GM21447 (cell line): ENCODE measurements around the gene PARP4.
"Not testable (repeated sequence)": the region's sequence is repeated elsewhere in the genome, so short reads cannot be mapped to it uniquely, and the experiment has no call there.

Experiments used
- ATAC-seq: cut with Tn5 transposase; IDR thresholded peaks from one replicate; pipeline ENCODE4 v1.9.1; 2021; ENCODE audit not compliant: unreplicated experiment

The PARP4 gene

DNA sequence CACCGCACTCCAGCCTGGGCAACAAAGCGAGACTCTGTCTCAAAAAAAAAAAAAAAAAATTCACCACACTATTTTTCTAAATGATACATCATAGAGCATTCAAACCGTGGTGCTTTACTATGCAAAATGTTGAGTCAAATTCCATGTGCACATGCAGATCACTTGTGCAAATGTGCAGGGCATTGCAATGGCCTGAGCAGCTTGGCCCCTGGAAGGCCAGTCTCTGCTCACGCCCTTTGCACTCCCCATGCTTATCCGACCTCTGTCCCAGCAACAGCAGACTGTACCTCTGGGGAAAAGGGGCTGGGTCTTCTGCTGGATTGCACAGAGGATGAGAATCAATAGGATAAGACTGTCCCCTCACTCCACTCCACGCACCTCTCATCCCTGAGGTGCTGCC is 58.5 kb downstream of the PARP4 start:
- no peak for ATAC-seq

DNA sequence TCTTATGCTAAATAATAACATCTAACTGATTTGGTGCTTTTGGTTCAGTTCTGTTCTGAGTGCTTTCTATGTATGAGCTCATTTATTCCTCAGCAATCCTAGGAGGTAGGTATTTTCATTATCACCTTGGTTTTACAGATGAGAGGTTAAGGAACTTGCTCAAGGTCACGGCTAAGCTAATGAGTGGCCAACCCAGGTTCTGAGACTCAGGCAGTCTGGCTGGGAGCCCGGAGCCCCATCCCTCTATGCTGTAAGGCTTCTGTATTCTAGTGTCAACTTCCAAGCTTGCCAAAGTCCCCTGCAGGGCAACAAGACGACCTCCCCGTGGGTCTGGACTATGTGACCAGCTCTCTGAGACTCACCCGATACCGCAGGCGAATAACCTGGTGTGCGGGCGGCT is 60.5 kb downstream of the PARP4 start:
- ATAC-seq, result no peak

DNA sequence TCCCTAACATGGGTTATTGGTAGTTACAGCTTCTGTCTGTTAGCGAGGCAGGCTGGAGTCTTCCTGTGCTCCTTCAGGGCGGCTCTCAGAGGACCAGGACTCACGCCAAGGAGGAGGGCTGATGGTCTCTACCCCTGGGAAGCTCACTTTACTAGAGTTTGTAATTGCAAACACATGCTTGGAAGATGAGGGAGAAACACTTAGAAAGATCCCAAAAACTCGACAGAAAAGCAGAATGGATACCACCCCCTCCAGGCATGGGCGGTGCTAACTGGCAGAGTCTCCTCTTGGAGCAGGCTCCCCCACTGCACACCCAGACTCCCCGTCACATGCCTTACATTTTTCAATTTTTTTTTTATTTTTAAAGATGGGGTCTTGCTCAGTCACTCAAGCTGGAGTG is 62.0 kb downstream of the PARP4 start:
- no peak for ATAC-seq

DNA sequence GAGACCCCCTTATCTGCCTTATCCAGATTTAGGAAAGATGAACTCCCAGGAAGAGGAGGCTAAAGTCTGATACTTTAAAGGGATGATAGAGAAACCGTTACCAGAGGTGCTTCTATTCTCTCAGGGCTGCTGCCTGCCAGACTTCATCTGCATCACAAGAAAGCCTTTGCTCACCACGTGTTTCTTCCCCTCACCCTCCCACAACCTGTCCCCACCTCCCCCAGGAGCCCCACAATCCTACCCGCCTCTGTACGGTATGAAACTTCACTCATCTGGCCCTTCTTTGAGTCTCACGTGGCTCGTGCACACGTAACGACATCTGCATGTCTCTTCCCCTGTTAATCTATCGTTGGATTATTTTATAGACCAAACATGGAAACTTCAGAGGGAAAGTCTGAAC is 67.7 kb downstream of the PARP4 start:
- not testable (repeated sequence) for ATAC-seq

DNA sequence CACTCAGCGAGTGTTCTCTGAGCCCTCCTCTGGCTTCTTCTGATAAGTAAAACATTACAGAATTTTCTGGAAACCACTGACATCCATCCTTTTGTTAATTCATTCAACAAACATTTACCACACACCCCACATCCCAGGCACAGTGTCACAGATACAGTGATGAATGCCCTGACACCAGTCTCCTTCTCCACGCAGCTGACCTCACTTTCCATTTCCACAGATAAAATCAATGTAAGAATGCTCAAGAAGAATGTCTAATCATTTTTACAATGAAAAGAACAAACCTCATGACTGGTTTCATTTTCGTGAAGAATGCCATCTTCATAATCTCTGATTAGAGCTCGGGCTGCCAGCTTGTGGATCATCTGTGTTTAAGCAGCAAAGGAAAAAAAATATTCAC is 69.2 kb downstream of the PARP4 start:
- ATAC-seq, result no peak

DNA sequence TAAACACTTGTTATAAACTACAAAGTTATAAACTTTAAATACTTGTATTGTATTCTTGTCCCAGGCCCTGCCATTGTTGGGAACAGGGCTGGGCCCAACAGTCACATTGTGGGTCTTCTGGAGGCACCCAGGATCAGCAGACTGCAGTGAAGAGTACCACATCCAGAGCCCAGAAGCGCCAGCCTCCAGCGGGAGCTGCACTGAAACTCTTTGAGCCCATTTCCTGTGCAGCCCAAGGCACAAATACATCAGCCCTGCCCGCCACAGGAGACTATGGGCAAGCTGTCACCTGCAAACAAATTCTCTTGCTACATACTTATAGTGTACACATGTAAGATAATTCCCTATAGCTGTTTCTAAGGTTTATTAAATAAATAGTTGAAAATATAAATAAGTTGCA is 86.5 kb downstream of the PARP4 start:
- not testable (repeated sequence) for ATAC-seq

DNA sequence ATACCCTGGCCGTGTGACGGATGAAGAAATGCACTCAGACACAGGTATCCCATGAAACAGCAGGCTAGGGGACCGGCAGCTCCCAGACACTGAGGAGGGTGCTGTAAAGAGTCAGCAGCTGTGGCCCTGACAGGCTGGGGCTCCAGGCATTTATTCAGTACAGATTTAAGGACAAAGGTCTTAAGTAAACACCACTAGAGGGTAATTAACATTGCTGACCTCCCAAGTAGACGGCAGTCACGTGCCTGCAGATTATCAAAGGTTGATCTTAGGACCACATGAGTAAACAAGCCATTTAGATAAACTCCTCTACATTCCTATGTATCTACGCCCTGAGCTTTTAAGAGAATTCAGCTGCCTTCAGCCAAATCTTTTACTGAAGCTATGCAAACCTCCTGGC is 92.9 kb downstream of the PARP4 start:
- ATAC-seq, result not testable (repeated sequence)

DNA sequence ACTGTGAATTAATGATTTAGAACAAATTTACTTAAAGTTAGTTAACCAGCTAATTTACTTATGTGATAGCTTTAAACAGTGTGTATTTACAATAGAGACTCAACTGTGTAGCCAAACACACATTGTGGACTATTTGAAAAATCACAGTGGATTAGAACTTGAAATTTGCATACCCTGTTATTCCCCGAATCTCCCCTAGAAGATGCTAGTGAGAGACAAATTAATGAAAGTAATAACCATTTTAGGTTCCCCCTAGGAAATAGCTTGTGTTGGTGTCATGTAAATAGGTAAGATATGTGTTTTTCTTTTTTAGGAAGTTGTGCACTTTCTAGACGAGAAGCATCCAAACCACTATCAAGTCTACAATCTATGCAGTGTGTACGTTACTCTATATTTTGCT is 104.7 kb downstream of the PARP4 start:
- no peak for ATAC-seq

DNA sequence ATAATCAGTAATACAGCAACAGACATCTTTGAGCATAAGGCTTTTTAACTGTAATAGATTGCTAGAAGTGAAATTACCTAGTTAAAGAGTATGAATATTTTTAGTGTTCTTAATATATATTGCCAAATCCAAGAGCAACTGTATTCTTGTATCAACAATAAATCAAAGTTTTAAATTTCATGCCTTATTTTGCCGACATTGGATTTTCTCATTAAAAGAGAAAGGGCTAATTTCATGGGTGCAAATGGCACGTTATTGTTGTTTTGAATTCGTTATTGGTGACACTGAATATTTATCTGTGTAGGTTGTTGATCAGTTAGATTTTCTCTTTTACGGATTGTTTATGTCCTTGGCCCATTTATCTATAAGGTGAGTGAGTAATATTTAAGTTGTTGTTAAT is 106.1 kb downstream of the PARP4 start:
- ATAC-seq, result no peak

DNA sequence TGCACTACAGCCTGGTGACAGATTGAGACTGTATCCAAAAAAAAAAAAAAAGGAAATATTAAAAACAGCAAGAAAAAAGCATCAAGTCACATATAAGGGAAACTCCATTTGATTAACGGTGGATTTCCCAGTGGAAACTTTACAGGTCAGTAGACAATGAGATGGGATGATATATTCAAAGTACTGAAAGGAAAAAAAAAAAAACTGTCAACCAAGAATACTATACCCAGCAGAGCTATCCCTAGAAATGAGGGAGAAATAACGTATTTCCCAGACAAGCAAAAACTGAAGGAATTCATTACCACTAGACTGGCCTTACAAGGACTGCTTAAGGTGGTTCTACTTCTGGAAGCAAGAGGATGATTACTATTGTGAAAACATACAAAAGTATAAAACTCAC is 115.8 kb downstream of the PARP4 start:
- ATAC-seq, result no peak

DNA sequence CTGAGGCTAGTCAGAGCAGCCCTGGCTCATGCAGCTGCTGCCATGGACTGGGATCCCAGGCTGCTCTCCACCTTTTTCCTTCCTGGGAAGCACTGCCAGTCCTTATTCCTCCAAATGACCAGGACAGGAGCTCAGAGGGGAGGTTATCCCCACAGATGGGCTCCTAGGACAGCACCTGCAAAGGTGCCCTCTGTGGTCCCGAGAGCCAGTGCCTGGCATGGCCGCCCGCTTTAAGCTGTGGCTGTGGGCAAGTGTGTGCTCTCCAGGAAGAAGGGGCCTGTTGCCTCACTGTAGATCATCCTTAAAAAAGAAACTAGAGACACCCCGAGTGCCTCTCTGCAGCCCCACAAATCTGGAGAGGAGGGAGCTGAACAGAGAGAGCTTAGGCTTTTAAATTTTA is 119.6 kb downstream of the PARP4 start:
- ATAC-seq, result no peak

DNA sequence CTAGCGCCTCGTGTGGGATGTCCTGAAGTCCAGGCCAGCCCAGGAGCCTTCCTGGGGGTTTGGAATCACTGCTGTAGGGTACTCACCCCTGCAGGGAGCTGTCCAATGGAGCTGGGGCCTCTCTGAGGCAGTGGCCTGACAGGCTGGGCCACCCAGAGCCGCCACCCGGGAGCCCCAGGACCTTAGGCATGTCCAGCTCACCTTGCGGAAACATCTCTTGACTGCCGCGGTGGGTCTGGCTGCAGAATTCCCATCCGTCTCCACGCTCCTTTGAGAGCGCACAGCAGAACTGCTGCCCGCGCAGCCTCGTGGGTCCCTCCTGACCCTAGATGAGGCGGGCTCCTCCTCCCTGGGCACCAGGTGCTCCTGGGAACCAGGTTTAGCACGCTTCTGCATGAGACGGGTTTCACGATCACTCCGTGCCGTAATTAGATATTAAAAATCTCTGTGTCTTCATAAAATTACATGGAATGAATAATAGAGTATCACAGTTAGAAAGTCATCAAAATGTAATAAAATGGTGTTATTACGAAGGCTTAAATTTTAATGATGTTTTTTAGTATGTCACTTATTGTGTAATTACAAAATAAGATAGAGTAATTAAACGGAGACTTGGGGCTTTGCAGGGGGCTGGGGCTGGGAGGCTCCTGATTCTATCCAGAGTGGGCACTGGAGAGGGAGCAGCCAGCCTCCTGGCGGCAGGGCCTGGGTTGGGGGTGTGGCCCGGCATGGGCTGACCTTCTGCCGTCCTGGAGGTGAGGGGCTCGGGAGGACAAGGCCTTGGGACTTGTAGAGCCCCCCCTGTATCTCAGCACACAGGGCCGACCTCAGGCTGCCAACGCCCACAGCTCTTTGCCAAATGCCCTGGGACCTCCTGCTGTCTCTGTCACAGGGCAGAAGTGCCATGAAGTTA is 120.6 kb downstream of the PARP4 start:
- ATAC-seq, result not testable (repeated sequence)

DNA sequence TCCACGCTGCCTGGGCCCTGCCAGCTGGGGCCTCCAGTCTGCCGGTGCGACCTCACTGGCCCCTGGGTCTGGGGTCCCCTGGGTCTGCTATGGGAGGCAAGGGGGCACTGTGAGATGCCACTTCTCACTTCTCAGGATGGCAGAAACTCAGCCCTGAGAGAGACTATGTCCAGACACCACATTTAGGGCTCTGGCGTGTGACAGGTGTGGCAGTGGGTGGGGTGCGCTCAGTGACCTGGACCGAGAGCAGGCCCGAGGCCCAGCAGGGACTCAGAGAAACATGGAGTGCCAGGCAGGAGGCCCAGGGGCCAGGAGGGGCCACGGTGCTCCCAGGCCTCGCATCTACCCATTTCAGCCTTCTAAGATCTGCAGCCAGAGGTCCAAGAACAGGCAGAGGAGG is 121.8 kb downstream of the PARP4 start:
- ATAC-seq, result not testable (repeated sequence)

DNA sequence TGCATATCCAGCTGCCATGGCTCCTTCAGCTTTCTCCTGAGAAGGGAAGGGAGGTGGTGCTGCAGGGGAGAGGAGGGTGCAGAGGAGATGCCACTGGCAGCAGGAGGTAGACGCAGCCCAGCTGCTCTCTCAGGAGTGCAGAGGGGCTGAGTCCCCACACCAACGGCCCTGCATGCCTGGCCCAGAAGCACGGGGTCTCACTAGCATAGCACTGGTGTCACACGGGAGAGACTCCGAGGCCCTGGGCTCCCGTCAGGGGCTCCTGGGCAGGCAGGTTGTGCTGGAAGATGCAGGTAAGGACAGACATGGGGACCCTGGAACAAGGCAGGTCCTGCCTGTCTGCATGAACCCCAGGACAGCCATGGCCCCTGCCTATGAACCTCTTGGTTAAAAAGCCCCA is 123.1 kb downstream of the PARP4 start:
- ATAC-seq, result no peak

DNA sequence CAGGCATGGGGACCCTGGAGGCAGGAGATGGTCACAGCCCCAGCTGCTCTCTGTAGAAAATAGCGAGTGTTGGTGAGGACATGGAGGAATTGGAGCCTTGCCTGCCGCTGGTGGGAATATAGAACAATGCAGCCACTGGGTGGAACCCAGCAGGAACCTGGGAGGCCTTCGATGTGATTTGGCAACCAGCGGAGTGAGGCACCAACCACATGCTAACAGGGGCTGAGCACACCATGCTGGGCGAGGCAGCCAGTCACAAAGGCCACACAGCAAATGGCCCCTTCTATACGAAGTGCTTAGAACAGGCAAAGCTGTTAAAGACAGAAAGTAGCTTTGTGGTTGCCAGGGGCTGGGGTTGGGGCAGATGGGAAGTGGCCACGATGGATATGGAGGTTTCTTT is 123.8 kb downstream of the PARP4 start:
- not testable (repeated sequence) for ATAC-seq

DNA sequence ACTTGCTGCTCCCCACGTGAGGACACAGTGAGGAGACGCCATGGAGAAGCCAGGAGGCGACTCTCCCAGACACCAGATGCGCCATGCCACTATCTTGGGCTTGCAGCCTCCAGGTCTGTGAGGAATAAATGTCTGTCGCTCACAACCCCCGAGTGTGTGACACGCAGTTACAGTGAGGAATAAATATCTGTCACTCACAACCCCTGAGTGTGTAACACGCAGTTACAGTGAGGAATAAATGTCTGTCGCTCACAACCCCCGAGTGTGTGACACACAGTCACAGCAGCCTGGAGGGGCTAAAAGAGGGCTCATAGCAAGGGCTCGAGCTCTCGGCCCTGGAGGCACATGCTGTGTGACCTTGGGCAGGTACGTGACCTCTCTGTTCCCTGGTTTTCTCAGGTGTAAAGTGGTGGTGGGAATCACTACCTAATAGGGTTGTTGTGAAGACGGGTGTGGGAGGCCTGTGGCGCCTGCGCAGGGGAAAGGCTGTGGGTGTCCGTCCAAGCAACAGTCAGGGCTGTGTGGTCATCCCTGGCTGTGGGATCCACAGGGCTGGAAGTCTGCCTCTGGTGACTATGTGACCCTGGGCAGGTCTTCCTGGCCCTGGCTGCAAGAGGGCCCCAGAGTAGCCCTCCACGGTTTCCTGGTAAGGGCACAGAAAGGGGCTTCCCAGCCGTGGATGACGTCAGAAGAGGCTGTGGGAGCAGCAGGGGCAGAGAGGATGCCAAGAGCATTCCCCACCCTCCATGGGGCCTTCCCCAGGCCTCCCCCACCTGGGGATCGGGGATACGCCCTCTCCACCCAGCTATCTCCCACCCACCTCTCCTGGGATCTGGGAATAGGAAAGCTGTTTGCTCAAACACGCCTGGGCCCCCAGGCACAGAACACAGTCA is 125.5 kb downstream of the PARP4 start:
- ATAC-seq, result no peak

DNA sequence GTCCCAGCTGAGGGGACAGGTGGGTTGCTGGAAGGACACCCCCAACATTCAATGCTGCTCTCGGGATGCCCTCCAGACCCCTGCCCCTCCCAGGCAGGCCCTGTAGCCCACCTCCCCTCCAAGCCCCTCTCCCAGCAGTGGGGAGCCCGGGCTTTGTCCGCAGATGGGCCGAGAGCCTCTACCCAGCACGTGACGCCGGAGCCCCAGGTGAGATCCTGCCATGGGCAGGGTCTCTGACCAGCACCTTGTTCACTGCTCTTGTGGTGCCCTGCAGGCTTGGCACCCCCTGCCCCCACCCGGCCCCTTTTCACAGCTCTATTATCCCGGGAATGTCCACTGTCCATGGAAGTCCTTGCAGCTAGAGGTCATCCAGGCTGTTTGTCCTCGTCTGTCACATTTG is 126.7 kb downstream of the PARP4 start:
- ATAC-seq, result no peak

DNA sequence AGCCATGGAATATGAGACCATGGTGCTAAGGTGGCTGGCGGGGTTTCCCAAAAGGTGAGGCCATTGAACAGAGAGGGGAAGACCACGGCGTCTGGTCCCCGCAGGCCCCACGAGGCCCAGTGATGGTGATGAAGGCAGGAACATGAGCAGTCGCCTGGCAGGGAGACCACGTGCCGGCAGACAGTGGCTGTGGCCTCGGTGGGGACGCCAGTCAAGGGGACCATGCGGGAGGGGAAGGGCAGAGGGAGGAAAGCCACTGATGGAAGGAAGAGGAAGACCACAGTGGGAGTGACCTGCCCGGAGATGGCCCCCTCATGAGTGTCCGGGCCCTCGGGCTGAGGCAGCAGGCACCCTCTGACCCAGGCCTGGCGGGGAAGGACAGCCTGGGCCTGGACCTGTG is 127.6 kb downstream of the PARP4 start:
- not testable (repeated sequence) for ATAC-seq

DNA sequence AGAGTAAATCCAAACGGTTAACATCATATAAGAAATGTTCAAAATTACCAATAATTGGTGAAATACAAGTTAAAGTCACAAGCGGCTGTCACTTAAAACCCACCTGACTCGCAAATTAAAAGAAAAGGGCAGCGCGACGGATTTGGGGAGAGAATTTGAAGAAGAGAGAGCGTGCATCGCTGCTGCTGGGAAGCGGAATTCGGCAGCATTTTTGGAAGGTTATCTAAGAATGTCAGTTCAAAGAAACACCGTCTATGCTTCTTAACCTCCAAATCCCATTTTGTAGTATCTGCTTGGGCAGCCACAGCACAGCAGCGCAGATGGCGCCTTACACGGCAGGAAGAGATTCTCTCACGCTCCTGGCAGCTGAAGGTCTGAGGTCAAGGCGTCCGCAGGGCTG is 128.5 kb downstream of the PARP4 start:
- ATAC-seq, result not testable (repeated sequence)

DNA sequence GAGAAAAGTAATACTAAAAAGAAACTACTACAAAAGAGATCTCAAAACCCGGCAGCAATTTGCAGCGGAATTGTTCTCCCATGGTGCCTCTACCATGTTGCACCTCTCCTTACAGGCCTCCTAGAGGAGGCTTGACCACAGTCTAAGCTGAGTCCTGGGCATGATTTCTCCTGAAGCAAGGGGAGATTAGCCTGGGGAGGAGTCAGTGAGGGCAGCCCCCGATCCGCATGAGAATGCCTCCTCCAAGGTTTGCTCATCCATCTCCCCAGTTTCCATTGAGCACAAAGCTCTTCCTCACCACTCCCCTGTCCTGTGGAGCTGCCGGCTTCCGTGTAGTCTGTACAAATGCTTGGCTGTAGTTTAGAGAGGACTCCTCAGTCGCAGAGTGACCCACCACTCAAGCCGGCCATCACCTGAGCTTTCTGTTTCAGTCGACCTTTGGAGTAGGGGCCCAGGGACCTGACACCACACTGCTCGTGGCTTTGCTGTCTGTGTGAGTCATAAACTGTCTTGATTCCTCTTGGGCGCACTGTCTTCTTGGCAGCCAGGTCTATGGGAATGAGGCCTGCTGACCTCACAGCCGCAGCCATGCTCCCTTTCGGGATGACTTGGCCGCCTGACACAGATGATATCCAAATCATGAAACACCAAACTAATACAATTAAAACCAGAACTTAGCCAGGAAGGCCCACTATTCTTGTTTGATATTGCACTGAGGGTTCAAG is 130.9 kb downstream of the PARP4 start:
- no peak for ATAC-seq

DNA sequence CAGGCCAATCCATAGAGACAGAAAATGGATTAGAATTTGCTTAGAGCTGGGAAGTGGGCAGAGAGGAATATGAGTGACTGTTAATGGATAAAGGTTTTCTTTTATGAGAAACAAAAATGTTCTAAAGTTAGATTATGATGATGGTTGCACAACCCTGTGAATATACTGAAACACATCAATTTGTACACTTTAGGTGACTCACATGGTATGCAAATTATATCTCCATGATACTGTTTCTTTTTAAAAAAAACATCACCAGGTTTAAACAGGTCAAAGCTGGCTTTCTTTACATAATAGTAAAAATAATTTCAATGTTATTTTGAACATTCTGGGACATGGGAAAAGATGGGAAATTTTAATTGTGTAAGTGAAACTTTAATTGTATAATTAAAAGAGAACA is 131.7 kb downstream of the PARP4 start:
- ATAC-seq, result not testable (repeated sequence)
